HG03159 (cell line): ENCODE results near the gene LDHAL6A.

Experiments
- ATAC-seq: cut with Tn5 transposase; IDR thresholded peaks from one replicate; pipeline ENCODE4 v1.9.1; 2021; ENCODE audit warnings: mild to moderate bottlenecking, moderate library complexity; ENCODE audit not compliant: unreplicated experiment

LDHAL6A gene

DNA sequence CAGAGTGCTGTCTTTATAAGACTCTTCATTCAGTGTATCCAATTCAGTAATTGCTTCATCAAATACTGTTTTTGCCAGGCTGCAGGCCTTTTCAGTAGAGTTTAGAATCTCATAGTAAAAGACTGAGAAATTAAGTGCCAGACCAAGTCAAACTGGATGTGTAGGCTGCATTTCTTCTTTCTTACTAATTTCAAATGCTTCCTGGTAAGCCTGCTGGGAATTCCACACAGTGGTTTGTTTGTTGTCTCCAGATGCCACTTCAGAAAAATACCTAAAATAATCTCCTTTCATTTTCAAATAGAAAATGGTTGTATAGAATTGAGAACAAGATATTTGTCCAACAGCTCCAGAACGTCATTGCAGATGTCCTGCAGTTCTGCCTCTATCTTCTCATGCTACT is 34.7 kb downstream of the LDHAL6A start:
- ATAC-seq = no peak

- ATAC-seq = no peak
Measured at GRCh38 chr11:18490736-18491485, 35.3 kb downstream of the LDHAL6A start.

GRCh38 chr11:18491924-18492323 is 36.3 kb downstream of the LDHAL6A start:
- ATAC-seq = no peak

DNA sequence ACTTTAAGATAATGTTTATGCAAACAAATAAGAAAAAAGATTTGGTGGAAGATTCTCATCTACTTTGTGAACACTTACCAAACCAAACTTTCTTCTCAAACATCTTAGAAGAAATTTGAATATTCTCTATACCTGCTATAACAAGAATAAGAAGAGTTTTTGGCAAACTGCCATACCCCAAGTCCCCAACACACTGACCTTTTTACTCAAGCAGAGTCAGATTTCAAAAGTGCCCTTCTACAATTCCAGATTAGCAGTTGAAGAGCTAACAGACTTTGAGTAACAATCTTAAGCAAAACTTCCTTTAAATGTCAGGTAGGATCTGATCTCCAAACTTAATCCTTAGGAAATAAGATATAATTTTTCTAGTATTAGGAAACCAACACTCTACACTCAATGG is 37.2 kb downstream of the LDHAL6A start:
- ATAC-seq = no peak

GRCh38 chr11:18493310-18493709 is 37.7 kb downstream of the LDHAL6A start:
- ATAC-seq = no peak

GRCh38 chr11:18495271-18495670 is 39.6 kb downstream of the LDHAL6A start:
- ATAC-seq = no peak

DNA sequence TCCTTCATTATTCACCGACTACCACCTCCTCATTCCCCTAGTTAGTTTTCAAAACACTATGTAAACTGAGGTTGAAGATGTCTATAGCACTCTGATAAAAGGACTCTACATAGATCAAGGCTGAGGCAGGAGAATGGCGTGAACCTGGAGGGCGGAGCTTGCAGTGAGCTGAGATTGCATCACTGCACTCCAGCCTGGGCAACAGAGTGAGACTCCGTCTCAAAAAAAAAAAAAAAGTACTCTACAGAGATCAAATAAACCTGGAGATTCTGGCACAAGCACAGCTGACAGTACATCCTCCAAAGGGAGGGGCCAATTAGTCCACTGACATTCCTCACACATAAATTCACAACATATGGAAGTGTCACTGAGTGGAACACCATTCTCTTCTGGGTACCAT is 40.0 kb downstream of the LDHAL6A start:
- no peak for ATAC-seq

GRCh38 chr11:18498039-18498438 is 42.4 kb downstream of the LDHAL6A start:
- no peak for ATAC-seq

- ATAC-seq = no peak
Measured at GRCh38 chr11:18501629-18502028, 46.0 kb downstream of the LDHAL6A start.

- no peak for ATAC-seq
Measured at GRCh38 chr11:18502352-18502751, 46.7 kb downstream of the LDHAL6A start.

- no peak for ATAC-seq
Measured at GRCh38 chr11:18521122-18521521, 65.5 kb downstream of the LDHAL6A start.

DNA sequence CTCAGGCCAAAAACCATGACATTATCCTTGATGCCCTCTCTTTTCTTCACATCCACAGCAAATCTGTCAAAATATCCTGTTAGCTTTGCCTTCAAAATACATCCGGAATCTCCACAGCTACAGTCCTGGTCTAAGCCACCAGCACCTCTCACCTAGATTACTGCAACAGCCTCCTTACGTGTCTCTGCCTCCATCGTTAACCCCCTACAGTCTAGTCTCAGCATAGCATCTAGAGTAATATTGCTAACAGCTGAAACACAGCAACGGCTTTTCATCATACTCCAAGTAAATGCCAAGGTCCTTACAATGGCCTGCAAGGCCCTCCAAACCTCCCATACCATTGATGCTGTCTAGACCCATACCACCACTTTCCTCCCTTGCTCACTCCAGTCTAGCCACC is 66.7 kb downstream of the LDHAL6A start:
- ATAC-seq = no peak

DNA sequence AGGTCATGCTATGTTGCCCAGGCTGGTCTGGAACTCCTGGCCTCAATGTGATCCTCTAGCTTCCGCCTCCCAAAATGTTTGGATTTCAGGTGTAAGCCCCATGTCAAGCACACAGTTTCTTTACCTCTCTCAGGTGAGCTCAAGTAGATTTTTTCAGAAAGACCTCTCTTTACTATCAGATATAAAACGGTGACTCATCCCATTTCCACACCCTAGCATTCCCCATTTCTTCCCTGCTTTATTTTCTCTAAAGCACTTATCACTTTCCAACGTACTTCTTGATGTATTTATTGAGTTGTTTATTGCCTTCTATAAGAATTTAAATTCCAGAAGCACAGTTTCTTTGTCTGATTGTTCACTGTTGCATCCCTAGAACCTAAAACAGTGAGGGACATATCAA is 67.4 kb downstream of the LDHAL6A start:
- no peak for ATAC-seq

GRCh38 chr11:18524248-18524647 is 68.6 kb downstream of the LDHAL6A start:
- no peak for ATAC-seq

- ATAC-seq = no peak
Measured at GRCh38 chr11:18526130-18526520, 70.5 kb downstream of the LDHAL6A start.

GRCh38 chr11:18526521-18527296 is 71.1 kb downstream of the LDHAL6A start, which contains the start of gene TSG101:
TSG101 (minus strand) TSS chr11:18526942; CDS start chr11:18526816, 126 bp downstream.
- ATAC-seq = peak; percentile 95

- ATAC-seq = no peak
Measured at GRCh38 chr11:18527512-18527911, 71.9 kb downstream of the LDHAL6A start.
